ENCODE results near the gene GNAQ.
"Not testable (repeated sequence)": the region's sequence is repeated elsewhere in the genome, so short reads cannot be mapped to it uniquely, and the experiment has no call there.

Gene GNAQ

DNA sequence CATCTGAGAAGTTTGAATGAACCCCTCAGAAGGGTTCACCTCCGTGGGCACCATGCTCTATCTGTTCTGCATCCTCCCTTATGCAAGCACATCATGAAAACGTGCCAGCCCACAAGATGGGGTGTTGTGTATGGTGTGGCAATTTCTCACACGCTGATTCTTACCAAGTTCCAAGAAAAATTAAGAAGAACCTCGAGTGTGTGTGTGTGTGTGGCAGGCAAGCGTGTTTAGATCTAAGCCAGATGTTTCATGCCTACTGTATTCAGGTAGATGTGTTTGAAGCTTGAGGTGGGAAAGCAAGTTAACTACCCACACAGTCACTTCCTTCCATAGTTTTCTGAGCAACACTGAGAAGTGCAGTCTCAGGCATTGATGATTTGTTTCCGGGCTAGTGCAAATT, 305.8 kb downstream of the GNAQ start:
- no peak for TF ChIP-seq ZFX (IDR thresholded peaks at IDR 0.05; ENCODE audit: borderline replicate concordance)
- TF ChIP-seq, protein P1, sequence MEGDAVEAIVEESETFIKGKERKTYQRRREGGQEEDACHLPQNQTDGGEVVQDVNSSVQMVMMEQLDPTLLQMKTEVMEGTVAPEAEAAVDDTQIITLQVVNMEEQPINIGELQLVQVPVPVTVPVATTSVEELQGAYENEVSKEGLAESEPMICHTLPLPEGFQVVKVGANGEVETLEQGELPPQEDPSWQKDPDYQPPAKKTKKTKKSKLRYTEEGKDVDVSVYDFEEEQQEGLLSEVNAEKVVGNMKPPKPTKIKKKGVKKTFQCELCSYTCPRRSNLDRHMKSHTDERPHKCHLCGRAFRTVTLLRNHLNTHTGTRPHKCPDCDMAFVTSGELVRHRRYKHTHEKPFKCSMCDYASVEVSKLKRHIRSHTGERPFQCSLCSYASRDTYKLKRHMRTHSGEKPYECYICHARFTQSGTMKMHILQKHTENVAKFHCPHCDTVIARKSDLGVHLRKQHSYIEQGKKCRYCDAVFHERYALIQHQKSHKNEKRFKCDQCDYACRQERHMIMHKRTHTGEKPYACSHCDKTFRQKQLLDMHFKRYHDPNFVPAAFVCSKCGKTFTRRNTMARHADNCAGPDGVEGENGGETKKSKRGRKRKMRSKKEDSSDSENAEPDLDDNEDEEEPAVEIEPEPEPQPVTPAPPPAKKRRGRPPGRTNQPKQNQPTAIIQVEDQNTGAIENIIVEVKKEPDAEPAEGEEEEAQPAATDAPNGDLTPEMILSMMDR (IDR thresholded peaks at IDR 0.05) = no peak
- H3K27ac ChIP-seq = no peak overlapping the region

- no peak overlapping the region for H3K27ac ChIP-seq
- TF ChIP-seq ZFX (IDR thresholded peaks at IDR 0.05; ENCODE audit: borderline replicate concordance) = no peak
- TF ChIP-seq, protein P1 (IDR thresholded peaks at IDR 0.05) = no peak
Measured at GRCh38 chr9:77725046-77725694, 306.4 kb downstream of the GNAQ start.

- H3K27ac ChIP-seq = not testable (repeated sequence)
Measured at GRCh38 chr9:77721156-77721555, 310.5 kb downstream of the GNAQ start.

DNA sequence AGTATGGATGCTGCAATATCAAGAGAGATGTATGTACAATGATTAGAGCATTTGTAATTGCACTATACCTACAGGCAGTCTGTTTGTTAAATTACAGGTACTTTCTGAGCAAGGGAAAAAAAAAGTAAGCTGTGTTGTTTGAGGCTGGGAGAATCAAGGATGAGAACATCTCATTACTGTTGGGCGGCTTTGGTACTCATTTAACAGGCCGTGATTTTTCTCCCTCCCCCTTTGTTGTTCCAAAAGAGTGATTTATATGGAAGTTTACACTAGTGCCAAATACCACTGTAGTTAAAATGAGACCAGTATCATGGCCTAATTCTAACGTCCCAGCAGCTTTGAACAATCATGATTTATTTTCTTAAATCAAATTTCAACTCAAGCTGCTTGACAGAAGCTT, 312.3 kb downstream of the GNAQ start:
- no peak overlapping the region for H3K27ac ChIP-seq
- TF ChIP-seq, protein P1 (IDR thresholded peaks at IDR 0.05) = no peak
- TF ChIP-seq ZFX (IDR thresholded peaks at IDR 0.05; ENCODE audit: borderline replicate concordance) = no peak

GRCh38 chr9:77718298-77718640, 313.3 kb downstream of the GNAQ start:
- not testable (repeated sequence) for H3K27ac ChIP-seq

DNA sequence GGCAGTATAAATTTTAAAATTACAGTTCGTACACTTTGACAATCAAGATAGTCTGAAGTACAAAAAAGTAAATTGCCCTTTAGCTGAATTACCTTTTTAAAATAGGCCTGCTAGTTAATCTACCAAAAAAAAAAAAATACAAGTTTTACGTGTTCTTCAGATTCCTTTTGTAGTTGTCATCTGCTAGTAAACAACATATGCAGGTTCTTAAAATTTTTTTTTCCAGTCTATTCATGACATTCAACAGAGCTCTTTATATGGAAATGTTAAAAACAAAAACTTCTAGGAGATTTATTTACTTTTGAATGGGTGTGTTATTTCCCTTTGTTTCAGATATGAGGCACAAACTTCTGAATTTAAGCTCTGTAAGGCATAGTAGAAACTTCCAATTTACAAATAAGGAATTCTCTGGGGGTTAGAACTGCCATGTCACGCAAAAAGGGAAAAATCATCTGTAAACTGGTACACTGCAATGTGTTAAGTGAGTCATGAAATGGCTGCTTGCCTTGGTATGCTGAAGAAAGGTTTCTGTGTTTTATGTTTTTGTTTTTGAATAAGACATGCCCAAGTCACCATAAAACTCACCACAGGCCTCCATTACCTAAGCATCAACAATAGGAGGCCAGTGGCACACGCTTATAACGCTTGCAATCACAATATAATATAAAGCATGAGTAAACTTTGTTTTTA, 313.9 kb downstream of the GNAQ start:
- H3K27ac ChIP-seq = not testable (repeated sequence)

DNA sequence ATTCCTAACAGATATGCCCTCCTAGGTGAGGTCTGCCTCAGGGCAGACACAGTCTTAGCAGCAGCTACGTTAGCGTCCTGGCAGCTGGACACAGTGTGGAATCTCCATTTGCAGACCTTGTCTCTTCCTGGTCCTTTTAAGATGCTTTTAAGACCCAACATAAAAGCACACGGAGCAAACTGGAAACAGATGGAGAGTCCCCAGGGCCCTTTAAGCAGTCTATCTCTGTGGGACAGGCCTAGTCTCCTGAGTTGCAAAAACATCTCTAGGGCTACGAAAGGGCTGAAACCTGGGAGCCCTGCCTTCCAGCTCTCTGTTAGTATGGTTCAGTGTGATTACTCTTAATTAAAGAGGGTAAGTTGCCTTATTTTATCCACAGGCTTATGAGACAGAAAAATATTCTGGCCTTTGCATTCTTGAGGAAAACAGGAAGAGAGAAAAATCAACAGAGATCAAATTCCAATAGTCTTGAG, 317.5 kb downstream of the GNAQ start:
- no peak for TF ChIP-seq ZFX (IDR thresholded peaks at IDR 0.05; ENCODE audit: borderline replicate concordance)
- TF ChIP-seq, protein P1 (IDR thresholded peaks at IDR 0.05) = no peak
- no peak overlapping the region for H3K27ac ChIP-seq

- TF ChIP-seq, protein P1 (IDR thresholded peaks at IDR 0.05) = no peak
- no peak for TF ChIP-seq ZFX (IDR thresholded peaks at IDR 0.05; ENCODE audit: borderline replicate concordance)
- H3K27ac ChIP-seq = no peak overlapping the region
Measured at GRCh38 chr9:77712533-77713130, 319.0 kb downstream of the GNAQ start.

All from 22Rv1 (cell line).